ENCODE results near the gene CARD16.
A peak's percentile ranks its signal among the peaks of the same experiment; 100 is the strongest.

The CARD16 gene

GRCh38 chr11:104999721-105000120 is 45.4 kb downstream of the CARD16 start:
- H3K27me3 ChIP-seq (ENCODE audit: insufficient read depth, low read length, poor library complexity, severe bottlenecking), result no peaks in the 10 kb centered on the region
- no peak overlapping the region for H3K4me2 ChIP-seq (ENCODE audit: low read depth, low read length, poor library complexity, severe bottlenecking)
- TF ChIP-seq EZH2phosphoT487 (IDR thresholded peaks at IDR 0.05; ENCODE audit: borderline replicate concordance), result no peak
- TF ChIP-seq CTCF (conservative IDR thresholded peaks at IDR 0.05; ENCODE audit: low read length), result no peak

GRCh38 chr11:104997288-104997687 is 47.8 kb downstream of the CARD16 start:
- Histone ChIP-seq H4K20me1 (ENCODE audit: insufficient read depth, low read length, poor library complexity, severe bottlenecking) (no peaks in the 10 kb centered on the region), H3F3A (ENCODE audit: low read depth) (no peaks in the 10 kb centered on the region), H3K9ac (ENCODE audit: low read depth, low read length, poor library complexity, severe bottlenecking) (no peak overlapping the region), H3K4me3 (ENCODE audit: low read length, poor library complexity, severe bottlenecking) (no peak overlapping the region), H3K9me3 (ENCODE audit: insufficient read depth, low read depth, low read length) (no peaks in the 10 kb centered on the region), H3K79me2 (ENCODE audit: insufficient read depth, low read length) (no peaks in the 10 kb centered on the region), H2AFZ (ENCODE audit: low read length) (no peak overlapping the region), H3K4me1 (ENCODE audit: insufficient read depth, low read length, poor library complexity, severe bottlenecking) (peaks cover 5% of the 10 kb centered on the region), H3K9me2 (replicated peaks; ENCODE audit: low read depth, low read length) (no peaks in the 10 kb centered on the region), H3K4me2 (ENCODE audit: low read depth, low read length, poor library complexity, severe bottlenecking) (no peak overlapping the region), H3K27me3 (ENCODE audit: insufficient read depth, low read length, poor library complexity, severe bottlenecking) (no peaks in the 10 kb centered on the region), H3K36me3 (ENCODE audit: insufficient read depth, low read length) (no peaks in the 10 kb centered on the region)
- TF ChIP-seq EZH2phosphoT487 (IDR thresholded peaks at IDR 0.05; ENCODE audit: borderline replicate concordance) (no peak), CTCF (conservative IDR thresholded peaks at IDR 0.05; ENCODE audit: low read length) (no peak; the same call in 1 of the 2 replicates)

More at GRCh38 chr11:104999721-105000120, 45.4 kb downstream of the CARD16 start:
- Histone ChIP-seq H2AFZ (ENCODE audit: low read length) (no peak overlapping the region), H3K4me3 (ENCODE audit: low read length, poor library complexity, severe bottlenecking) (no peak overlapping the region), H3F3A (ENCODE audit: low read depth) (no peaks in the 10 kb centered on the region), H3K79me2 (ENCODE audit: insufficient read depth, low read length) (no peaks in the 10 kb centered on the region), H3K36me3 (ENCODE audit: insufficient read depth, low read length) (no peaks in the 10 kb centered on the region), H4K20me1 (ENCODE audit: insufficient read depth, low read length, poor library complexity, severe bottlenecking) (no peaks in the 10 kb centered on the region), H3K9ac (ENCODE audit: low read depth, low read length, poor library complexity, severe bottlenecking) (no peak overlapping the region), H3K9me3 (ENCODE audit: insufficient read depth, low read depth, low read length) (no peaks in the 10 kb centered on the region), H3K4me1 (ENCODE audit: insufficient read depth, low read length, poor library complexity, severe bottlenecking) (no peaks in the 10 kb centered on the region), H3K9me2 (replicated peaks; ENCODE audit: low read depth, low read length) (no peaks in the 10 kb centered on the region)

- H3K9me2 ChIP-seq (replicated peaks; ENCODE audit: low read depth, low read length), result no peaks in the 10 kb centered on the region
- no peak for TF ChIP-seq EZH2phosphoT487 (IDR thresholded peaks at IDR 0.05; ENCODE audit: borderline replicate concordance)
- TF ChIP-seq CTCF (conservative IDR thresholded peaks at IDR 0.05; ENCODE audit: low read length), result no peak
- peaks cover 5% of the 10 kb centered on the region for H3K4me1 ChIP-seq (ENCODE audit: insufficient read depth, low read length, poor library complexity, severe bottlenecking)
- H3K9me3 ChIP-seq (ENCODE audit: insufficient read depth, low read depth, low read length), result no peaks in the 10 kb centered on the region
- no peaks in the 10 kb centered on the region for H3K79me2 ChIP-seq (ENCODE audit: insufficient read depth, low read length)
- H3K4me2 ChIP-seq (ENCODE audit: low read depth, low read length, poor library complexity, severe bottlenecking), result no peak overlapping the region
- 0 out of 2 replicates have a peak overlapping the region, but pooled peaks have one; percentile 46 for H2AFZ ChIP-seq (ENCODE audit: low read length)
- no peaks in the 10 kb centered on the region for H4K20me1 ChIP-seq (ENCODE audit: insufficient read depth, low read length, poor library complexity, severe bottlenecking)
- H3K36me3 ChIP-seq (ENCODE audit: insufficient read depth, low read length), result no peaks in the 10 kb centered on the region
- no peak overlapping the region for H3K9ac ChIP-seq (ENCODE audit: low read depth, low read length, poor library complexity, severe bottlenecking)
- no peaks in the 10 kb centered on the region for H3K27me3 ChIP-seq (ENCODE audit: insufficient read depth, low read length, poor library complexity, severe bottlenecking)
- no peak overlapping the region for H3K4me3 ChIP-seq (ENCODE audit: low read length, poor library complexity, severe bottlenecking)
- no peaks in the 10 kb centered on the region for H3F3A ChIP-seq (ENCODE audit: low read depth)
Measured at GRCh38 chr11:104995001-104995408, 50.1 kb downstream of the CARD16 start.
